G401 (cell line): ENCODE data around the gene CLASRP. TPM values are rescaled to one million over a fixed set of nuclear protein-coding genes. Genes with fewer than 3 reads are reported as not detected.
"Not testable (repeated sequence)": the region's sequence is repeated elsewhere in the genome, so short reads cannot be mapped to it uniquely, and the experiment has no call there.

Experiments used
- DNase-seq: peaks from one replicate; pipeline ENCODE4 v3.0.0-alpha.2; 2015; ENCODE audit warnings: low spot score
- in situ Hi-C: cut with HindIII; loops from 2 replicates; pipeline ENCODE4 v1.10.0; 2016; ENCODE audit warnings: low sequenced_read_pairs, mixed read lengths
- total RNA-seq: library from RNA; depleted of rRNA; stranded (reverse); fragments of >200 nt; shearing (Covaris generic); gene quantifications from 2 replicates; pipeline ENCODE4 v1.2.3, GENCODE V29; 2014; rRNA removed

CLASRP gene
- total RNA-seq, 1 experiment from 2014 or later = 23.8 TPM

DNA sequence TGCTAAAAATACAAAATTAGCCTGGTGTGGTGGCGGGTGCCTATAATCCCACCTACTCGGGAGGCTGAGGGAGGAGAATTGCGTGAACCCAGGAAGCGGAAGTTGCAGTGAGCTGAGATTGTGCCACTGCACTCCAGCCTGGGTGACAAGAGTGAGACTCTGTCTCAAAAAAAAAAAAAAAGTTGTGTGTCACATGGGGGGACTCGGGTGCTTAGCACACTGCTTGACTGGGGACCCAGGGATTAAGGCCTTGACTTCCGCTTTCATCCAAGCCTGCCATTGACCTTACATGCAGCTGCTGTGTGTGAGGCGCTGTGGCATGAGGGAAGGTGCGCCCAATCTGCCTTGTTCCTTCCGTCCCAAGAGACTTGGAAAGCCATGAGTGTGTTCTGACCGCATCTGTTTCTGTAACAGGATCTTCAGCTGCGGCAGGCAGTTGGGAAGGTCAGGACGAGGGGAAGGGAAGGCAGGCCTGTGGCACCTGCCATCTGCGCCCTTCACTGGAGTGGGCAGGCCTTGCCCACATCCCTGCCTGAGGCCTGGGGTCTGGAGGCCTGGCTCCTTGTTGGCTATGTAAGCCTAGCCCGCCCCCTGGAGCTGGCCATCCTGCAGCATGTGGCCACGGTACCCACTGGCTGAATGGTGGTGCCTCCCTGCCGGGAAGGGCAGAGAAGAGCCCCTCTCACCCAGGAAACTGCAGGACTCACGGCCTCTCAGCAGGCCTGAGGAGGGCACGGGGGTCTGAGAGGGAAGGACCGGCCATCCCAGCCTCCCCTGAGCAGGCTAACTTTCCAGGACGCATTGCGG is 77.2 kb downstream of the CLASRP start:
- in situ Hi-C loops = no loop called here
- DNase-seq = no peak

DNA sequence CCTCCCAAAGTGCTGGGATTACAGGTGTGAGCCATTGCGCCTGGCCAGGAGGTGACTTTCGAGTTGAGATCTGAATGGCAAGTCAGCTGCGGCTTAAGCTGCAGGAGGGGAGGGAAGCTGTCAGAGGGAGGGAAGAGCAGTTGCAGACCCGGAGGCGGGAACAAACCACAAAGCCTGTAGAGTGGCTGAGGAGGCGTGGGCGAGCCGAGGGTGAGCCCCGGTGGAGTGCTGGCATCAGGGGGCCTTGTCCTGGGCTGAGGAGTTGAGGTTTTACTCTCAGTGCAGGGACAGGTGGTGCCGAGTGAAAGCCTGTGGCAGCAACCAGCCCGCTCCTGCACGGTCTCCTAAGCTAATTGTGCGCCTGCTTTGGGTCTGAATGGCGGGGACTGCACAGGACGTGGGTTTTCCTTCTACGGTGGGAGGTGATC is 78.3 kb downstream of the CLASRP start:
- DNase-seq = peak; percentile 47
- in situ Hi-C loops = no loop called here

DNA sequence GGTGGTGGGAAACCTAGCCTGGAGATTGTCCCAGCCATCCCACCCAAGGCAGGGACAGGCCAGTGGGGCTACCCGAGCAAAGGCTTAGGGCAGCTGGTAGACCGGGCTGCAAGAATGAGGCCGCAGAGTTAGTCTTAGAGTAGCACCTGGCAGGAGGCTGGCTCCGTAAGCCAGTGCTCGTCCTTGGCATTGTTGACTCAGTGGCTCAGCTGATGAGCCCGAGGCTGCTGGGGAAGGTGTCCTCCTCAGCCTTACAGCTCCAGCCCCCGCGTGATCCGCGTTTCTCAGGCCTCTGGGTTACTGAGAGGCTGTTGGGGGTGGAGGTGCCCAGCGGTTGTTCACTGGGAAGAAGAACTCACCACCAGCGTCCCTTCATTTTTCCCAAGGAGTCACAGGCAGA is 78.8 kb downstream of the CLASRP start:
- in situ Hi-C loops = no loop called here
- DNase-seq = peak; percentile 61

DNA sequence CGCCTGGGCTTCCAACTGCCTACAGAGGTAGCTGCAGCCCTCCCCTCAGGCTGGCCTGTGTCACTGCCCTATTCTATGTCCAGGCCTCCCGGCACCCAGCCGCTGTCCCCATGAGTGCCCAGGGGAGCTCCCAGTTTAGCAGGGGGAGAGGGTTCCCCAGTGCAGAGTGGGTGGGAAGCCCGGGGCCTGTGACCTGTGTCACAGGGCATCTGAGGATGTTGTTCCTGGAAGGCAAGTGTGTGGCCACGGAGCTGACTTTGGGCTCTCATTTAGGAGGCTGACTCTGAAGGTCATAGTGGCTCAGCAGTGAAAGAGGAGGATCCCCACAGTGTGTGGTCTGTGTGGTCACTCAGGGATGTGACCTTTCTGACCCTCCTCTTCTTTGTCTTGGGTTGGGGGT is 79.3 kb downstream of the CLASRP start:
- no peak for DNase-seq
- in situ Hi-C loops = no loop called here

DNA sequence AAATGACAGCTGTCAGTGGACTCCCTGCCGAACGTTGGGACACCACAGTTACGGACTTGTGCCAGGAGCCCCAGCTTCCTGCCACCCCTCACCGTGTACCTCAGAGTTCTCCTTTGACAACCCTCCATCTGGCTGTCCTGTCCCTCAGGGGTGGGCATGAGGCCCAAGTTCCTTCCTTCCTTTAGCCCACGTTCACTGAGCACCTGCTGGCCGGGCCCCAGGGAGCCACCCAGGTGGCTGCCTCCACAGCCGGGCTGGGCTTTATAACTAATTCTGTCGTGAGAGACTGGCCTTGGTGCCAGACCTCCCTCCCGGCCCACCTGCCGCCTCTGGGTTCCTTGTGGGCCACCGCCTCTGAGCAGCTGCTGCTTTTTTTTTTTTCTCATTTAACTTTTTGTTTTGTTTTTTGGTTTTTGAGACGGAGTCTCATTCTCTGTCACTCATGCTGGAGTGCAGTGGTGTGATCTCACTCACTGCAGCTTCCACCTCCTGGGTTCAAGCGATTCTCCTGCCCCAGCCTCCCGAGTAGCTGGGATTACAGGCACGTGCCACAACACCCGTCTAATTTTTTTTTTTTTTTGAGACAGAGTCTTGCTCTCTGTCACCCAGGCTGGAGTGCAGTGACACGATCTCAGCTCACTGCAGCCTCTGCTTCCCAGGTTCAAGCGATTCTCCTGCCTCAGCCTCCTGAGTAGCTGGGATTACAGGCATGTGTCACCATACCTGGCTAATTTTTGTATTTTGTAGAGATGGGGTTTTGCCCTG is 79.9 kb downstream of the CLASRP start:
- in situ Hi-C loops = not testable (repeated sequence)
- peak; percentile 60 for DNase-seq

DNA sequence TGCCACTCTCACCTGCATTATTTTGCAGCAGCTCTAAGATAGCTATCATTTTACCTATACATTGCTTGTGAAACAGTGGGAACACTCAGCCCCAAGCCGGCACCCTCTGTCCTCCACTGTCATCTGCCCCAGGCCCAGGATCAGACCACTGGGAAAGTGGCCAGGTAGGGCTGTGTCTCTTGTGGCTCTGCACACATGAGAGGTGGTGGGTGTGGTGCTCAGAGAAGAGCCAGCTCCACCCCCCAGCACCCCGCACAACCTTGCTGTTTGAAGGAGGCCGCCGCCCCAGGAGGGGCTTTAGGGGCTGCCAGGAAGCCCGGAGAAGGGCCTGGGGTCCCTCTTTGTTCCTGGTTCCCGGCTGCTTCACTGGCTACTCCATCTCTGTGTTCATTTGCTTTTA is 80.7 kb downstream of the CLASRP start:
- no peak for DNase-seq
- in situ Hi-C loops = no loop called here

Other genes starting within 250 kb of the CLASRP start
- gene BCAM, start 229.9 kb upstream of the CLASRP start, total RNA-seq = 28.5 and 28.9 TPM in 2 replicates
- gene NECTIN2, start 192.7 kb upstream of the CLASRP start, total RNA-seq = 126 and 154 TPM in 2 replicates
- 226 and 256 TPM in 2 replicates for gene TOMM40, start 147.8 kb upstream of the CLASRP start, total RNA-seq
- gene APOE, start 133.2 kb upstream of the CLASRP start, total RNA-seq = 2,018 and 2,607 TPM in 2 replicates
- gene APOC1, start 124.4 kb upstream of the CLASRP start, total RNA-seq = 182 and 412 TPM in 2 replicates
- gene APOC4, start 96.8 kb upstream of the CLASRP start, total RNA-seq = not detected in 2 replicates
- not detected in 2 replicates for gene APOC2, start 93.0 kb upstream of the CLASRP start, total RNA-seq
- gene CLPTM1, start 83.7 kb upstream of the CLASRP start, total RNA-seq = 6.2 and 17.2 TPM in 2 replicates
- 12.7 and 16.6 TPM in 2 replicates for gene RELB, start 37.6 kb upstream of the CLASRP start, total RNA-seq
- gene ZNF296, start 37.4 kb downstream of the CLASRP start, total RNA-seq = not detected in 2 replicates
- 93.1 and 100 TPM in 2 replicates for gene GEMIN7, start 40.2 kb downstream of the CLASRP start, total RNA-seq
- 28.6 and 42.6 TPM in 2 replicates for gene PPP1R37, start 54.1 kb downstream of the CLASRP start, total RNA-seq
- 0.31 TPM in 1 of 2 replicates, not detected in the other for gene NKPD1, start 121.9 kb downstream of the CLASRP start, total RNA-seq
- 38.4 and 52.9 TPM in 2 replicates for gene TRAPPC6A, start 139.2 kb downstream of the CLASRP start, total RNA-seq
- 9.0 and 14.7 TPM in 2 replicates for gene BLOC1S3, start 139.7 kb downstream of the CLASRP start, total RNA-seq
- not detected in 2 replicates for gene EXOC3L2, start 206.4 kb downstream of the CLASRP start, total RNA-seq
- 19.2 and 23.6 TPM in 2 replicates for gene MARK4, start 212.2 kb downstream of the CLASRP start, total RNA-seq